GM12801 (cell line): ENCODE measurements around the gene CCDC148.

Experiments
- TF ChIP-seq, protein P1 (sequence below): IDR thresholded peaks from one replicate; pipeline ENCODE4 v1.5.1; 2011; ENCODE audit warnings: control low read depth; ENCODE audit not compliant: insufficient read length; ENCODE audit errors: extremely low read depth

CCDC148 gene

DNA sequence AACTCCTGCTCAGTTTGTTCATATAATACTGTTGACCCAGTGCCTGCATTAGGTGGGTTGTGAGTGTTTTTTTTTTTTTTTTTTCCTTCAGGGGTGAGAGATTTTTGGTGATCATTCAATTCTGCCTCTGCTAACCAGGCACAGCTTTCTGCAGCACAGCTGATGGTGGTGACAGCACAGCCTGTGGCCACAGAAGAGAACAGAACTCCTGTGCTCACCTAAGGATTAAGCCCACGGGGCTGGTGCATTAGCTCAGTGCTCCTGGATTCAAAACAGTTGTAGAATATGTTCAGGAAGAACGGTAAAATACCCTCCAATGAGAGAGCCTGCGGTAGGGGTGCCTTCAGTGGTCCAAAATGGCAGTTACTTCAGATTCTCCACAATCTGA lies 42.2 kb upstream of the CCDC148 start:
- TF ChIP-seq, protein P1, sequence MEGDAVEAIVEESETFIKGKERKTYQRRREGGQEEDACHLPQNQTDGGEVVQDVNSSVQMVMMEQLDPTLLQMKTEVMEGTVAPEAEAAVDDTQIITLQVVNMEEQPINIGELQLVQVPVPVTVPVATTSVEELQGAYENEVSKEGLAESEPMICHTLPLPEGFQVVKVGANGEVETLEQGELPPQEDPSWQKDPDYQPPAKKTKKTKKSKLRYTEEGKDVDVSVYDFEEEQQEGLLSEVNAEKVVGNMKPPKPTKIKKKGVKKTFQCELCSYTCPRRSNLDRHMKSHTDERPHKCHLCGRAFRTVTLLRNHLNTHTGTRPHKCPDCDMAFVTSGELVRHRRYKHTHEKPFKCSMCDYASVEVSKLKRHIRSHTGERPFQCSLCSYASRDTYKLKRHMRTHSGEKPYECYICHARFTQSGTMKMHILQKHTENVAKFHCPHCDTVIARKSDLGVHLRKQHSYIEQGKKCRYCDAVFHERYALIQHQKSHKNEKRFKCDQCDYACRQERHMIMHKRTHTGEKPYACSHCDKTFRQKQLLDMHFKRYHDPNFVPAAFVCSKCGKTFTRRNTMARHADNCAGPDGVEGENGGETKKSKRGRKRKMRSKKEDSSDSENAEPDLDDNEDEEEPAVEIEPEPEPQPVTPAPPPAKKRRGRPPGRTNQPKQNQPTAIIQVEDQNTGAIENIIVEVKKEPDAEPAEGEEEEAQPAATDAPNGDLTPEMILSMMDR, result no peak

DNA sequence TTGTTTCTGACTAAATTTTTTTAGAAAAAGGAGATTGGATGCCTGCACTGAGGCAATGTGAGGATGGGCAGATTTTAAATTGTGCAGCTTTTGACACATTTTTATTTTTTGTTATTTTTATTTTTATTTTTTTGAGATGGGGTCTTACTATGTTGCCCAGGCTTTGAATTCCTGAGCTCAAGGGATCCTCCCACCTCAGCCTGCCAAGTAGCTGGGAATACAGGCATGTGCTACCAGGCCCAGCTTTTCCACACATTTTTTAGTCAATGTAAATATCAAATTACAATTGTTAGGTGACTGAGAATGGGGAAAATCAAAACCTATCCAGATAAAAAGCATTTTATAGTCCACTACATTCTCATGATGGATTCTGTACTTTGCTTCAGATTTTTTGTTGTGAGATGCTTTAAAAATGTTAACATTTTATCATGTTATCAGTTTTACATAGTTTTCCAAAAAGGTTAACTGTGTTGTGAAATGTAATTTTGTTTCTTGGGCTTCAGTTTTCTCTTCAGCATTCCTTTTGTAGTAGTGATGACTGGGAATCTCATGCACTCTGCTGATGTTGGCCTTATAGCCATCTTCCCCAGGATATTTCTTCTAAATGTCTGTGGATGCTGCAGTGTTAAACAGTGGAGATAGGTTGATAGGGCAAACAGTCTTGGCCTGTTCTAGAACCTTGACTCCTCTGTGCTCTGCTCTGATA lies 41.6 kb upstream of the CCDC148 start:
- TF ChIP-seq, protein P1, result no peak

DNA sequence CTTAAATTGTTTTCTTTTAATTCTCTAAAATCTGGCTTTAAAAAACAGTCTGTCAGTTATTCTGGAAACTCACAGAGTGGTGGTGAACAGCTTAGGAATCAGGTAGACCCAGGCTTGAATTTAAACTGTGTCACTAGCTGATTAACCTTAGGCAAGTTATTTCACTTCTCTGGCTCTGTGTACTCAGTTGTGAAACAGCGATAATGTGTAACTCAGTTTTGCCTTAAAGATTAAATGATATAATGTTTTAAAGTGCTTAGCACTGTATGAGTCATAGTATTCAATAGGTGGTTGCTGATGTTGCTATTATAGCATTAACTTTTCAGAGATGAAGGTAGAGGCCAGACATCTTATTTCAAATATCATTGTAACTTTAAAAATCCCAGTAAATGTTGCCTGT lies 40.9 kb upstream of the CCDC148 start:
- TF ChIP-seq, protein P1, result no peak

DNA sequence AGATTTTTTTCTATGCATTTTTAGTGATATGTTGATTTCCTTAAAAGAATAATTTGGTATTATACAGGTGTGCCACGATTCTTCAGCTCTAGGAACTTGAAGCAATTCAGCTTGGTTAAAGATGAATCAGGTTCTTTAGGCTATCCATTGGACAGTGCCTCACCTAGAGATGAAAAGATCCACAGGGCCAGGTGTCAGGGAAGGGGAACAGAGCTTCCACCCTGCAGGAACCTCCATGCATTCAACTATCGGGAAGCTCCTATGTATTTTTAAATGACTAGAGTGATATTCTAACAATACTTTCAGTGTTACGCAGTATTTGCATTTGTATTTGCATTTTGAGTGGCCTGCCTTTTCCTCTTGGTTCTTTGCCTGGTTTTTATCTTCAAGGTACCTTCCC lies 40.4 kb upstream of the CCDC148 start:
- TF ChIP-seq, protein P1, result no peak

DNA sequence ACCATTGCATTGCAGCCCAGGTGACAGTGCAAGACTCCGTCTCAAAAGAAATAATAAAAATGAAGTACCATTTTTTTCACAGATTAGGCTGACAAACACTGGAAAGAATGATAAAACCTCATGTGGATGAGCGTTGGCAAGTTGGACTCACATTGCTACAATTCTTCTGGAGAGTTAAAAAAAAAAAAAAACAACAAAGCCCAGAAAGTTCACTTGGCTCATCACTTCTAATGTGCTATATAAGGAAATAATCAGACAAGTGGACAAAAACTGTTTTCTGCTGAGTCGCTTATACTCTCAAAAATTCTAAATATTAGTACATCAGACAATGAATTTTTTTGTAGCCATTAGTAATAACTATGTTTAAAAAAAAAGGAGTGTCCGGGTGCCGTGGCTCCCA lies 38.6 kb upstream of the CCDC148 start:
- TF ChIP-seq, protein P1, result no peak

DNA sequence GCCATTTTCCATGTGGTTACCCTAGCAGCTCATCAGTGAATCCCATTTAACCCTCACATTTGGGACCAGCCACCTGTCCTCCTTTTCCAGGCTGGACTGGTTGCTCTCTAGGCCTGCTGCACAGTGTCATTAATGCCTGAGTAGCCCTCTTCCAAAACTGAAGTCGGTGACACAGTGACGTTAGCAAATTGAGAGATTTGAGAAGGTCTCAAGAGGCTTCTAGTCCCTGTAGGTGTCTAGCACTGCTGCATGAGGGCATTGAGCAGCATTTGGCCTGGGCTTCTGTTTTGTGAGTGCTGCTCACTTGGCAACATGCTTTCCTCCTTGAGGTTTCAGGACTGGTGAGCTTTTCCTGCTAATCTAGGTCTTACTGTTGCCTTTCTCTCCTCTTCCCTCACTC lies 36.9 kb upstream of the CCDC148 start:
- TF ChIP-seq, protein P1, result no peak

DNA sequence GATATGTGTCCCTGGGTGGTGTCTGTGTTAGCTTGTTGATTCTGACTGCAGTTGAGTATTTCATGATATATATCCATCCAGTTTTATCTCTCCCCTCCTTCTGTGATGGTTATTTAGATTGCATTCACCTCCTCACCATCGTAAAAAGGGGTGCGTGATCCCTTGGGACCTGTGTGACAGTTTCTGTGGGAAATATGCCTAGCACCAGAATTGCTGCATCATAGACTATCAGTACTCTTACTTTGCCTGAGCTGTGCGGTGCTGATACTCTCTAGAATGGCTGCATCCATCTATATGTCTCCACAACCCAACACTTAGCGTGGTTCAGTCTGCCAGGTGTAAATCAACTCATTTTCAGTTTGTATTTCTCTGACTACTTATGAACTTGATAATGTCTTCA lies 34.5 kb upstream of the CCDC148 start:
- TF ChIP-seq, protein P1, result no peak
